ENCODE measurements around the gene ZBTB9.

Gene ZBTB9, protein sequence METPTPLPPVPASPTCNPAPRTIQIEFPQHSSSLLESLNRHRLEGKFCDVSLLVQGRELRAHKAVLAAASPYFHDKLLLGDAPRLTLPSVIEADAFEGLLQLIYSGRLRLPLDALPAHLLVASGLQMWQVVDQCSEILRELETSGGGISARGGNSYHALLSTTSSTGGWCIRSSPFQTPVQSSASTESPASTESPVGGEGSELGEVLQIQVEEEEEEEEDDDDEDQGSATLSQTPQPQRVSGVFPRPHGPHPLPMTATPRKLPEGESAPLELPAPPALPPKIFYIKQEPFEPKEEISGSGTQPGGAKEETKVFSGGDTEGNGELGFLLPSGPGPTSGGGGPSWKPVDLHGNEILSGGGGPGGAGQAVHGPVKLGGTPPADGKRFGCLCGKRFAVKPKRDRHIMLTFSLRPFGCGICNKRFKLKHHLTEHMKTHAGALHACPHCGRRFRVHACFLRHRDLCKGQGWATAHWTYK

GRCh38 chr6:33454009-33454946 lies at the start of gene ZBTB9:
TSS of gene ZBTB9 (plus strand) at chr6:33454576. CDS start at chr6:33455101, 525 bp downstream.
- intact Hi-C loops (cut with DNase I): loop anchor here (10.0 kb wide), 1 partner anchor 121 kb away; no protein-coding TSS in a partner anchor

DNA sequence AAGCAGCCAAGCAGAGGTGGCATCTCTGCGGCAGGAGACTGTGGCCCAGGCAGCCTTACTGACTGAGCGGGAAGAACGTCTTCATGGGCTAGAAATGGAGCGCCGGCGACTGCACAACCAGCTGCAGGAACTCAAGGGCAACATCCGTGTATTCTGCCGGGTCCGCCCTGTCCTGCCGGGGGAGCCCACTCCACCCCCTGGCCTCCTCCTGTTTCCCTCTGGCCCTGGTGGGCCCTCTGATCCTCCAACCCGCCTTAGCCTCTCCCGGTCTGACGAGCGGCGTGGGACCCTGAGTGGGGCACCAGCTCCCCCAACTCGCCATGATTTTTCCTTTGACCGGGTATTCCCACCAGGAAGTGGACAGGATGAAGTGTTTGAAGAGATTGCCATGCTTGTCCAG lies 49.5 kb upstream of the ZBTB9 start:
- DNase-seq: no peak
- intact Hi-C loops (cut with DNase I): no loop called here

More at GRCh38 chr6:33454009-33454946, at the start of gene ZBTB9:
- DNase-seq: peak; percentile 91 to 99 (median 97)

GRCh38 chr6:33405386-33405940 lies 48.9 kb upstream of the ZBTB9 start:
- intact Hi-C loops (cut with DNase I): no loop called here

GRCh38 chr6:33406126-33406525 lies 48.2 kb upstream of the ZBTB9 start:
- DNase-seq: no peak
- intact Hi-C loops (cut with DNase I): no loop called here

More at GRCh38 chr6:33405386-33405940, 48.9 kb upstream of the ZBTB9 start:
- no peak for DNase-seq

DNA sequence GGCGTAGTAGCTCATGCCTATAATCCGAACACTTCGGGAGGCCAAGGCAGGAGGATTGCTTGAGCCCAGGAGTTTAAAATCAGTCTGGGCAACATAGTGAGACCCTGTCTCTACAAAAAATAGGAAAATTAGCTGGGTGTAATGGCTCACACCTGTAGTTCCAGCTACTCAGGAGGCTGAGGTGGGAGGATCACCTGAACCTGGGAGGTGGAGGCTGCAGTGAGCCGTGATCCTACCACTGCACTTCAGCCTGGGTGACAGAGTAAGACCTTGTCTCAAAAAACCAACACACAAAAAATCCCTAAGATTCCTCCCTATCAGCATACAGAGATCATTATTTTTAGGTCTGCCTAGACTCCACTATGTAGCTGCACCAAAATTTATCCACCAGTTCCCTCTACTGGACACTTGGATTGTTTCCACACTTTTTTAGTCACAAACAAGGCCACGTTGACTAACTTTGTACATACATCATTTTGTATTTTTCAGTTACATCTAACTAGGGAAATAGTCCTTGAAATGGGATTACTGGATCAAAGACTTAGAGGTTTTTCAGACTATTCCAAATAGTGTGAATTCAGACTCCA lies 47.2 kb upstream of the ZBTB9 start:
- intact Hi-C loops (cut with DNase I): no loop called here
- no peak for DNase-seq

DNA sequence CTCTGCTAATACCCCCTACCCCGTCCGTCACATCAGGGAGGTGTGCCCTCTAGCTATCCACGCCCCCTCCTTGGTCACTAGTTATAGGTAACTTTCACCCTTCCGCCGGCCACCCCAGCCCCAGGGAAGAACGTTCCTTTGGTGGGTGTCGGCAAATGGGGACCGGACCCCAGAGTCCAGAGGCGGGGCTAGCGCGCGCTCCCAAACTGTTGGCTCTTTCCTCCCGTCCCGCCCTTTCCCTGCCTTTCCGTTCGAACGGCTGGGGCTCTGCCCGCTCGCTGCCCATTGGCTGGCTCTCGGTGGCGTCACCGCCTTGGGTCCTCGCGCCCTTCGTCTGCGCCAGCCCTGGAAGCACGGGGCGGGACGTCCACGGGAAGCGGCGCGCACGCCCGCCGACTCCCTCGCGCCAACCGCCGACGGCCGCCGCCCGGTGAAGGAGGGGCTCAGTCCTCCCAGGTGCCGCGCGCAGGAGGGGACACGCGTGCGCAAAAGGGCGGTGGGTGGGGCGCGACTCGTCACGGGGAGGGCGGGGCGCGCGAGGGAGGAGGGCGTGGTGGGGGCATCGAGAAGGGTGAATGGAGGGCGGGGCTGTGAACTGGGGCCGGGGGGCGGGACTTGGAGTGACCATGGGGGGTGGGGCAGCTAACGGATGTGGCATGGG lies 44.2 kb upstream of the ZBTB9 start:
- peak; percentile 94 to 99 (median 98) for DNase-seq
- intact Hi-C loops (cut with DNase I): loop anchor here (1.0 to 10.0 kb wide), 4 partner anchors 8 to 205 kb away; partner anchors contain the start of genes CUTA, HSD17B8, KIFC1 and RGL2

DNA sequence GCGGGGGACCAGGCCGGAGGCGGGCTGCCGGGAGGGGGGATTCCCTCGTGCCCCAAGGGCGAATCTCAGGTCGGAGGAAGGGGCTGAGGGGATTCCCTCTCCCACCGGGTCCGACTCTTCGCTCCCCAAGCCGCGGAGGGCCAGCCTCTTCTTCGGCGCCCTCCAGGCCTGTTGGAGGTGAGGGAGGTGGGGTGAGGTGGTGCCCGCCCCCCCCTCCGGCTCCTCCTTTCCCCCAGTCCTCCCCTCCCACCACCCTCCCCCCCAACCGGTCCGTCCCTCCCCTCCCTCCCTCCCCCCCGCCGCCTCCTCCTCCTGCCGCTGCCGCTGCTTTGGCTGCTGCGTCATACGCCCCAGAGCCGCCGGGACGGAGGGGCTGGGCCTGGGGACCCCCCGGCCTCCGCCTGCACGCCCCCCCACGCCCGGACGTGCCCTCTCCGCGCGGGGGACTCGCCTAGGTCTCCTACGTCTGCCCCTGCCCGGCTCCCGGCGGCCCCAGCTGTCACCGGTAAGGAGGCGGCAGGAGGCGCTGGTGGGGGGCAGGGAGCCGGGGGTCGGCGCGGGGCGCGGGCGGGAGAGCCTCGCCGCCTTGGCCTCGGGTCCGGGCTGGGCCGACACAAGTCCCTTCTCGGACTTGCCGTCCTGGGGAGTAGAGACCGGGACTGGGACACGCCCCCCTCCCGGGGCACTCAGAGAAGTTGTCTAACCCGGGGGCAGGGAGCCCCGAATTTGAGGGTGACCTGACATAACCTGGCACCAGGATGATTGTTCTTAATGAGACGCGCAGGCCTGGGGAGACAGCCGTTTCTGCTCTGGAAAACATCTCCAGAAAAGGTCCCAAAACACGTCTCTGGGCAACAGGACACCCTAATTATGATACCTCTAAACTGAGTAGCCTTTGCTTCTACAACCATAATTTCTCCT lies 43.4 kb upstream of the ZBTB9 start, which contains the start of gene PHF1:
PHF1 (plus strand) TSS at position 304 of the 921 bp plus-strand sequence. CDS start 1,250 bp downstream, outside the sequence.
- intact Hi-C loops (cut with DNase I): loop anchor here (1.0 to 10.0 kb wide), 4 partner anchors 7 to 206 kb away; partner anchors contain the start of genes CUTA, HSD17B8, KIFC1 and RGL2
- peak in 24 of 42 donors; percentile 11 to 83 (median 58) for DNase-seq

DNA sequence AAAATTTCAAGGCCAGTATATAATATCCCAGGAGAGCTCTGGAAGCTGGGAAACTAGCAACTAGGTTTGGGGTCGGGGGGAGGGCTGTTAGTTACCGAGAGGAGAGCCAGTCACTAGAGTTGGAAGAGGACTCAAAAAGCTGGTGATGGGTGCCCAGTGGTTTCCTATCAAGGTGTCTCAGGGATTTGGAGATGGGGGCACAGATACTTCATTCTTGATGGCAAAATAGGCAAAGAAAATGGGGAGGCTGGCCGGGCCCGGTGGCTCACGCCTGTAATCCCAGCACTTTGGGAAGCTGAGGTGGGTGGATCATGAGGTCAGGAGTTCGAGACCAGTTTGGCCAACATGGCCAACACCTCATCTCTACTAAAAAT lies 42.8 kb upstream of the ZBTB9 start:
- DNase-seq: no peak

GRCh38 chr6:33412140-33413009 lies 42.0 kb upstream of the ZBTB9 start:
- DNase-seq: no peak
- intact Hi-C loops (cut with DNase I): loop anchor here (10.0 kb wide), 2 partner anchors 118 to 208 kb away; partner anchors contain the start of genes HSD17B8, RGL2, RING1 and RXRB

More for the DNA sequence above, 42.8 kb upstream of the ZBTB9 start:
- intact Hi-C loops (cut with DNase I): loop anchor here (10.0 kb wide), 2 partner anchors 117 to 207 kb away; partner anchors contain the start of genes HSD17B8, RGL2, RING1 and RXRB

DNA sequence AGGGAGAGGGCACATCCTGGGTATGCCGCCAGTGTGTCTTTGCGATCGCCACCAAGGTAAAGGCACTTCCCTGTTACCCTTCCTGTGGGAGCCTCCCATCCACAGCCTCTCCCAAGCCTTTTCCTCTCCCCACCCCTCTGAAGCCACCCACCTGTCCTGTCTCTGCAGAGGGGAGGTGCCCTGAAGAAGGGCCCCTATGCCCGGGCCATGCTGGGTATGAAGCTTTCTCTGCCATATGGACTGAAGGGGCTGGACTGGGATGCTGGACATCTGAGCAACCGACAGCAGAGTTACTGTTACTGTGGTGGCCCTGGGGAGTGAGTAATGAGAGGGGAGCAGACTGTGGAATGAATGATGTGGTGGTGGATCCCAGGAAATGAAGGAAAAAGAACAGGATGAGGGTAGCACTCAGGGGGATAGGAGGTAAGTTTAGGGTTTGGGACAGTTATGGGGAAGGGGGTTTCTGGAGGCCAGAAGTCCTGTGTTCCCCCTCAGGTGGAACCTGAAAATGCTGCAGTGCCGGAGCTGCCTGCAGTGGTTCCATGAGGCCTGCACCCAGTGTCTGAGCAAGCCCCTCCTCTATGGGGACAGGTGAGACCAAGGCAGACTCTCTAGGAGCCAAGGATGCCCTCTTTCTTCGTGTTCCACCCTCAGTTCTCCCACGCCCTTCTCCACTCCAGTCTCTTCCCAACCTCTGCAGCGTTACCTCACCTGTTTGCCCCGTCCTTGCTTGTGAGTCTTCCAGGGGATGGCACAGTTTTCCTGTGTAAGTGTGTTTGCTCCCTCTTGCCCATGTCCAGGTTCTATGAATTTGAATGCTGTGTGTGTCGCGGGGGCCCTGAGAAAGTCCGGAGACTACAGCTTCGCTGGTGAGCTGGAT lies 40.9 kb upstream of the ZBTB9 start:
- peak in 2 of 42 donors; percentile 36 to 56 for DNase-seq
- intact Hi-C loops (cut with DNase I): loop anchor here (10.0 kb wide), 2 partner anchors 119 to 209 kb away; partner anchors contain the start of genes HSD17B8, RGL2, RING1 and RXRB

GRCh38 chr6:33414592-33415271 lies 39.6 kb upstream of the ZBTB9 start:
- no peak for DNase-seq
- intact Hi-C loops (cut with DNase I): loop anchor here (10.0 kb wide), 2 partner anchors 120 to 210 kb away; partner anchors contain the start of genes HSD17B8, RGL2, RING1 and RXRB

GRCh38 chr6:33415831-33416230 lies 38.5 kb upstream of the ZBTB9 start:
- intact Hi-C loops (cut with DNase I): loop anchor here (10.0 kb wide), 2 partner anchors 121 to 211 kb away; partner anchors contain the start of genes HSD17B8, RGL2, RING1 and RXRB
- DNase-seq: no peak

- intact Hi-C loops (cut with DNase I): loop anchor here (10.0 kb wide), 2 partner anchors 122 to 212 kb away; partner anchors contain the start of genes HSD17B8, RGL2, RING1 and RXRB
- no peak for DNase-seq
These were observed 37.8 kb upstream of the ZBTB9 start for GRCh38 chr6:33416386-33417127.
